Measurements from ENCODE around the gene SAMD11. TPM values are rescaled to one million over a fixed set of nuclear protein-coding genes. Genes with fewer than 3 reads are reported as not detected.

The SAMD11 gene
- total RNA-seq, 4 donors from 2014 or later: 1.0 to 40.7 (median 13.8) TPM

- intact Hi-C loops (cut with DNase I; ENCODE audit: low total_unique reads): no loop called here
- no peaks in the 10 kb centered on the region for H3K36me3 ChIP-seq
- no peak overlapping the region for H3K27ac ChIP-seq
- no peaks in the 10 kb centered on the region for H3K9me3 ChIP-seq
- TF ChIP-seq CTCF (IDR thresholded peaks at IDR 0.05): no peak
- TF ChIP-seq POLR2A (IDR thresholded peaks at IDR 0.05): no peak
- DNase-seq: no peak
- no peak overlapping the region for H3K4me3 ChIP-seq
- H3K27me3 ChIP-seq: no peaks in the 10 kb centered on the region
- H3K4me1 ChIP-seq: no peaks in the 10 kb centered on the region
Observed at GRCh38 chr1:992362-992761, 68.6 kb downstream of the SAMD11 start.

GRCh38 chr1:993379-993995 is 69.8 kb downstream of the SAMD11 start:
- DNase-seq: no peak
- Histone ChIP-seq H3K9me3 (no peaks in the 10 kb centered on the region), H3K4me1 (no peaks in the 10 kb centered on the region), H3K27me3 (no peaks in the 10 kb centered on the region), H3K27ac (no peak overlapping the region), H3K36me3 (no peaks in the 10 kb centered on the region), H3K4me3 (no peak overlapping the region)
- no peak for TF ChIP-seq POLR2A (IDR thresholded peaks at IDR 0.05)
- intact Hi-C loops (cut with DNase I; ENCODE audit: low total_unique reads): no loop called here

Small RNA genes lying within 50 kb of the gene (small RNA-seq; reads per million reads assigned to genes)
- gene AL645608.4: not detected

Other genes with a start within 250 kb of the SAMD11 start
- gene OR4F16, start 237.3 kb upstream of the SAMD11 start, total RNA-seq: not detected
- 10 to 100 TPM; 21.8 to 58.8 (median 37.5) TPM for gene NOC2L, start 35.3 kb downstream of the SAMD11 start, total RNA-seq
- gene KLHL17, start 36.7 kb downstream of the SAMD11 start, total RNA-seq: 10 to 100 TPM in 2 of 4 donors, 1 to 10 TPM in 2; 1.8 to 15.3 (median 9.6) TPM
- gene PLEKHN1, start 42.6 kb downstream of the SAMD11 start, total RNA-seq: 1 to 10 TPM in 1 of 4 donors, not detected in 3; 1.1 TPM
- gene PERM1, start 58.2 kb downstream of the SAMD11 start, total RNA-seq: 1 to 10 TPM in 1 of 4 donors, not detected in 3; 2.3 TPM
- 10 to 100 TPM; 19.6 to 41.0 (median 36.3) TPM for gene HES4, start 76.2 kb downstream of the SAMD11 start, total RNA-seq
- gene ISG15, start 89.6 kb downstream of the SAMD11 start, total RNA-seq: 10 to 100 TPM in 2 of 4 donors, 1 to 10 TPM in 2; 1.8 to 27.2 (median 15.2) TPM
- 10 to 100 TPM in 3 of 4 donors, 1 to 10 TPM in 1; 8.2 to 86.9 (median 26.2) TPM for gene AGRN, start 96.2 kb downstream of the SAMD11 start, total RNA-seq
- gene RNF223, start 150.4 kb downstream of the SAMD11 start, total RNA-seq: not detected
- gene C1orf159, start 192.2 kb downstream of the SAMD11 start, total RNA-seq: 10 to 100 TPM in 3 of 4 donors, 1 to 10 TPM in 1; 4.9 to 20.0 (median 17.9) TPM
- under 1 TPM in 2 of 4 donors, not detected in 2; 0.35 to 0.51 TPM for gene TTLL10, start 250.0 kb downstream of the SAMD11 start, total RNA-seq